Tibial artery (tissue), 4 donors: Measurements from ENCODE around the gene FREM1.

Source experiments
- DNase-seq, 2 donors: peaks; one replicate each; pipeline ENCODE4 v3.0.0-alpha.2; 2019
- H3K27ac ChIP-seq, 2 donors: fragments of 200-600 bp; sonication (generic) in 1 of 2; 1 replicate in 1 of 2; 2 replicates in 1 of 2; pipeline ENCODE4 v1.5.1; 2018 to 2019; ENCODE audit warnings: mild to moderate bottlenecking in 1 of 2
- H3K27me3 ChIP-seq, 2 donors: fragments of 200-600 bp; sonication (generic) in 1 of 2; one replicate each; pipeline versions ENCODE4 v1.5.1 to v1.6.0; 2016 to 2019
- H3K36me3 ChIP-seq, 3 donors: fragments of 200-600 bp; sonication (generic) in 2 of 3; one replicate each; pipeline ENCODE4 v1.5.1; 2016 to 2019; ENCODE audit warnings: mild to moderate bottlenecking in 2 of 3
- H3K4me1 ChIP-seq, 4 donors: fragments of 200-600 bp; sonication (generic) in 2 of 4; 1 replicate in 3 of 4; 2 replicates in 1 of 4; pipeline ENCODE4 v1.5.1; 2016 to 2019
- H3K4me3 ChIP-seq, 2 donors: fragments of 200-600 bp; sonication (generic) in 1 of 2; 1 replicate in 1 of 2; 2 replicates in 1 of 2; pipeline ENCODE4 v1.5.1; 2018 to 2019; ENCODE audit warnings: mild to moderate bottlenecking in 2 of 2
- H3K9me3 ChIP-seq, 3 donors: fragments of 200-600 bp; sonication (generic) in 1 of 3; one replicate each; pipeline ENCODE4 v1.5.1; 2016 to 2019
- CTCF ChIP-seq, 2 experiments: fragments of 200-600 bp in 1 of 2; fragments of 450-650 bp in 1 of 2; IDR thresholded peaks; one replicate each; pipeline ENCODE4 v1.5.1; 2017 to 2019; ENCODE audit warnings: antibody characterized with exemption in 2 of 2, mild to moderate bottlenecking in 1 of 2, moderate library complexity in 1 of 2
- intact Hi-C: fragments of 100-400 bp; cut with DNase I; formaldehyde crosslinking; loops from one replicate; pipeline ENCODE4 v1.15.0; 2023; ENCODE audit warnings: low total_unique reads

FREM1 gene

GRCh38 chr9:14783358-14783757, 126.9 kb downstream of the FREM1 start:
- intact Hi-C loops: no loop called here
- no peak overlapping the region for H3K4me3 ChIP-seq
- H3K36me3 ChIP-seq: peaks cover 14 to 30% (median 15%) of the 10 kb centered on the region in 3 donors
- H3K27ac ChIP-seq: no peak overlapping the region
- no peak for DNase-seq
- no peak for TF ChIP-seq CTCF (IDR thresholded peaks at IDR 0.05)
- no peaks in the 10 kb centered on the region for H3K27me3 ChIP-seq
- peaks cover 0 to 13% (median 2%) of the 10 kb centered on the region in 4 donors for H3K4me1 ChIP-seq
- no peaks in the 10 kb centered on the region for H3K9me3 ChIP-seq

DNA sequence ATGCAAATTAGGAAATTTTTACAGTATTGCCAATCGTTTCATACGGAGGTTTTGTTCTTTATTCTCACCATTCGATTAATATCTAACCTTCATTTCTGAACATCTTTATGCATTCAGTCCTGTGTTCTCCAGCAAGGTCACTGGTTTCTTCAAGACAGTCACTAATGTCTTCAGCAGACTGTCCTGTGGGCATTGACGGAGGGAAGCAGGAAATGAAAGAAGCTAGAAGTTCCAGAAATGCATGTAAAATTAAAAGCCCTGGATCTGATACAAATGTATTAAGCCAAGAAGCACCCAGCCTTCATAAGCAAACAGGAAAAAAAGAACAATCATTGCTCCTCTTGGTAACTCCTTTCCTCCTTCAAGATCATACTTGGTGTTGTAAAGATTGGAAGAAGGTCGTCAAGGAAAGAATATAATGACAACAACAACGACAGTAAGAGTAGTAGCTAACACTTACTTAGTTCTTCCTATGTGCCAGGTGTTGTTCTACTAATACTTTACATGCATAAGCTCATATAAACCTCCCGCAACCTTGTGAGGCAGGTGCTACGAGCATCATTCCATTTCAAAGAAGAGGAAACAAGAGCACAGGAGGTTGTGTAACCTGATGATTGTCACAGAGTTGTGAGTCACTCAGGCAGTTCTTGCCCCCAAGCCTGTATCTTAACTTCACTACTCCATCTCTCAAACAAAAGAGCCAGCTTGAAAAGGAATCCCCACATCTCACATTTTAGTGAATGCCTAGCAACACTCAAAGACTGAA, 127.8 kb downstream of the FREM1 start:
- intact Hi-C loops: no loop called here
- DNase-seq: no peak

DNA sequence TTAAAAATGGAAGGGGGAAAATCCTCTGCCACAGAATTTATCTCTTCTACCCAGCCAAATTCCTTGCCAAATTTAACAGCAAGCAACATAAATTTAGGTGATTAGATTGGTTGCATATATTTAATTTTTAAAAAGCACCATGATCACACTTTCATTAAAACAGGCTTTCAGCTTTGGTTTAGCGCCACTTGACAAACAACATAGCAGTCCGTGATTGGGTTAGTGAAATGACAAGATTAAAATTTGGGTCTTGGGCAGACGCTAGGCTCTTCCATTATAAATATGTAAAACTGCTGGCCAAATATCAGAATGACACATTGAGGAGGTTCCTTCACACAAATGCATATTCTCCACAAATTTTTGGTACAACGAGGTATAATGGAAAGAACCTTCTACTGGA, 129.5 kb downstream of the FREM1 start:
- Histone ChIP-seq H3K27ac (no peak overlapping the region), H3K27me3 (no peaks in the 10 kb centered on the region), H3K36me3 (peaks cover 10 to 24% (median 14%) of the 10 kb centered on the region in 3 donors), H3K4me3 (no peak overlapping the region), H3K9me3 (no peaks in the 10 kb centered on the region), H3K4me1 (no peaks in the 10 kb centered on the region)
- TF ChIP-seq CTCF (IDR thresholded peaks at IDR 0.05): no peak
- no peak for DNase-seq
- intact Hi-C loops: no loop called here

More for the DNA sequence above, 127.8 kb downstream of the FREM1 start:
- Histone ChIP-seq H3K4me1 (peaks cover 0 to 13% (median 2%) of the 10 kb centered on the region in 4 donors), H3K9me3 (no peaks in the 10 kb centered on the region), H3K4me3 (no peak overlapping the region), H3K36me3 (peaks cover 10 to 24% (median 14%) of the 10 kb centered on the region in 3 donors), H3K27ac (no peak overlapping the region), H3K27me3 (no peaks in the 10 kb centered on the region)
- no peak for TF ChIP-seq CTCF (IDR thresholded peaks at IDR 0.05)

GRCh38 chr9:14780251-14780650, 130.0 kb downstream of the FREM1 start:
- no peaks in the 10 kb centered on the region for H3K9me3 ChIP-seq
- H3K4me1 ChIP-seq: peaks cover 0 to 2% (median 0%) of the 10 kb centered on the region in 4 donors
- H3K27ac ChIP-seq: no peak overlapping the region
- intact Hi-C loops: no loop called here
- no peak overlapping the region for H3K4me3 ChIP-seq
- peaks cover 10 to 24% (median 14%) of the 10 kb centered on the region in 3 donors for H3K36me3 ChIP-seq
- no peak for TF ChIP-seq CTCF (IDR thresholded peaks at IDR 0.05)
- no peaks in the 10 kb centered on the region for H3K27me3 ChIP-seq
- no peak for DNase-seq

DNA sequence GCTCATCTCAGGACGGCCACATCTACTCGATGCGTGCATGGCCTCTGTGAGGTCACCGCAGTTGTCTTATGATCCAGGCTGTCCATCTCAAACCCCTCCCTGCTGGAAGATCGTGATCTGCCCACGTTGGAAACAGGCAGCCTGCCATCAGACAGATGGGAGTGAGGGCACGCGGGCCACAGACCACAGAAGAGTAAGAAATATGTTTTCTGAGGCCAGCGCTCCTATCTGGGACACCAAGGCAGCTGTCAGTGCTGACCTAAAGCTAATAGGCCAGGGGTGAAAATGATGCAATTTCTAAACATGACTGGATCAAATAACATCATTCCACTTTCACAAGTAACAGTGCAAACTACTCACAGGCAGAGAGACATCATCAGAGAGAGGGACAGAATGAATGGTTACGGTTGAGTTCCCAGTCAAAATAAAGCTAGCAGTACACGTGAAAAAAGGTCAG, 130.6 kb downstream of the FREM1 start:
- H3K4me3 ChIP-seq: no peak overlapping the region
- no peaks in the 10 kb centered on the region for H3K9me3 ChIP-seq
- intact Hi-C loops: no loop called here
- H3K36me3 ChIP-seq: peaks cover 10 to 24% (median 14%) of the 10 kb centered on the region in 3 donors
- H3K4me1 ChIP-seq: peaks cover 0 to 8% (median 1%) of the 10 kb centered on the region in 4 donors
- no peak for DNase-seq
- no peaks in the 10 kb centered on the region for H3K27me3 ChIP-seq
- TF ChIP-seq CTCF (IDR thresholded peaks at IDR 0.05): no peak
- H3K27ac ChIP-seq: no peak overlapping the region
